ENCODE measurements around the gene CYTH2. TPM values are rescaled to one million over a fixed set of nuclear protein-coding genes. Genes with fewer than 3 reads are reported as not detected.

Gene CYTH2
- total RNA-seq, 1 donor from 2014 or later, result 36.6 TPM

DNA sequence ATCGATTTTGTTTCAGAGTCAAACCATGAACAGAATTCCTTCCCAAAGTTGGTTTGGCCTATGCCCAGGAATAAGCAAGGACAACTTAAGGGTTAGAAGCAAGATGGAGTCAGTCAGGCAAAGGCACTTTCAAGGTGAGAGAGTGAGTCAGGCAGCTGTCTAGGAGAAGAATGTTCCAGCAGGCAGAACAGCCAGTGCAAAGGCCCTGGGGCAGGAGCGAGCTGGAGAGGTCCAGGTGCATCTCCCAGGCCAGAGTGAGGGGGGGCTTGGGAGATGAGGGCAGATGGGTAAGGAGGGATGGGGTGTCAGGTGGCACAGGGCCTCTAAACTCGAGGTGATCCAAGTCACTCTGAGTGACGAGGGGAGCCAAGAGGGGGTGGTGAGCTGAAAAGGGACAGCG is 32.6 kb upstream of the CYTH2 start:
- TF ChIP-seq, protein P1, sequence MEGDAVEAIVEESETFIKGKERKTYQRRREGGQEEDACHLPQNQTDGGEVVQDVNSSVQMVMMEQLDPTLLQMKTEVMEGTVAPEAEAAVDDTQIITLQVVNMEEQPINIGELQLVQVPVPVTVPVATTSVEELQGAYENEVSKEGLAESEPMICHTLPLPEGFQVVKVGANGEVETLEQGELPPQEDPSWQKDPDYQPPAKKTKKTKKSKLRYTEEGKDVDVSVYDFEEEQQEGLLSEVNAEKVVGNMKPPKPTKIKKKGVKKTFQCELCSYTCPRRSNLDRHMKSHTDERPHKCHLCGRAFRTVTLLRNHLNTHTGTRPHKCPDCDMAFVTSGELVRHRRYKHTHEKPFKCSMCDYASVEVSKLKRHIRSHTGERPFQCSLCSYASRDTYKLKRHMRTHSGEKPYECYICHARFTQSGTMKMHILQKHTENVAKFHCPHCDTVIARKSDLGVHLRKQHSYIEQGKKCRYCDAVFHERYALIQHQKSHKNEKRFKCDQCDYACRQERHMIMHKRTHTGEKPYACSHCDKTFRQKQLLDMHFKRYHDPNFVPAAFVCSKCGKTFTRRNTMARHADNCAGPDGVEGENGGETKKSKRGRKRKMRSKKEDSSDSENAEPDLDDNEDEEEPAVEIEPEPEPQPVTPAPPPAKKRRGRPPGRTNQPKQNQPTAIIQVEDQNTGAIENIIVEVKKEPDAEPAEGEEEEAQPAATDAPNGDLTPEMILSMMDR (IDR thresholded peaks at IDR 0.05; ENCODE audit: insufficient read depth, low read length, severe bottlenecking), result no peak
- DNase-seq (ENCODE audit: low read depth) (no peak), FAIRE-seq (no peak)
- no peak overlapping the region for H3K4me3 ChIP-seq (ENCODE audit: low read depth, low read length)
- peaks cover 1% of the 10 kb centered on the region for H3K27me3 ChIP-seq (ENCODE audit: control insufficient read depth, insufficient read depth, low read length)
- H3K36me3 ChIP-seq (ENCODE audit: control insufficient read depth, insufficient read depth, low read length), result no peaks in the 10 kb centered on the region

DNA sequence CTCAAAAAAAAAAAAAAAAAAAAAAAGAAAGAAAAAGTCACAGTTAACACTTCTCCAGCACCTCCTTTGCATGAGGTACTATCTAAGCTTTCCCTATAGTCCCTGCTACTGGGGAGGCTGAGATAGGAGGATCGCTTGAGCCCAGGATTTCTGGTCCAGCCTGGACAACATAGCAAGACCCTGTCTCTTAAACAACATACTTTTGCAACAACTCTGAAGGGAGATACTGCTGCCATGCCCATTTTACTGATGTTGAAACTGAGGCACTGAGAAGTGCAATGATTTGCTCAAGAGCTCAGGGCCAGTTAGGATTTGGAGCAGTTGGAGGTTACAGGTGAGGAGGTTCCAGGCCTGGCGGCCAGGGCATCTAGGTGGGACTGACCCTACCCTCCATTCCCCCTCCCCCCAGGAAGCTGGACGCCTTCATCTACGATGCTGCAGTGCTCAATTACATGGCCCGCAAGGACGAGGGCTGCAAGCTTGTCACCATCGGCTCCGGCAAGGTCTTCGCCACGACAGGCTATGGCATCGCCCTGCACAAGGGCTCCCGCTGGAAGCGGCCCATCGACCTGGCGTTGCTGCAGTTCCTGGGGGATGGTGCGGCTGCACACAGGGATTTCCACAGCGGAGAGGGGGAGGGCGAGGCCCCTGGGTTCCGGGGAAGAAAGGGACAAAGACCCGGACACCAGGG is 27.7 kb upstream of the CYTH2 start:
- TF ChIP-seq, protein P1 (IDR thresholded peaks at IDR 0.05; ENCODE audit: insufficient read depth, low read length, severe bottlenecking), result no peak
- Histone ChIP-seq H3K36me3 (ENCODE audit: control insufficient read depth, insufficient read depth, low read length) (no peaks in the 10 kb centered on the region), H3K4me3 (ENCODE audit: low read depth, low read length) (no peak overlapping the region), H3K27me3 (ENCODE audit: control insufficient read depth, insufficient read depth, low read length) (peaks cover 5% of the 10 kb centered on the region)
- FAIRE-seq, result no peak
- no peak for DNase-seq (ENCODE audit: low read depth)

DNA sequence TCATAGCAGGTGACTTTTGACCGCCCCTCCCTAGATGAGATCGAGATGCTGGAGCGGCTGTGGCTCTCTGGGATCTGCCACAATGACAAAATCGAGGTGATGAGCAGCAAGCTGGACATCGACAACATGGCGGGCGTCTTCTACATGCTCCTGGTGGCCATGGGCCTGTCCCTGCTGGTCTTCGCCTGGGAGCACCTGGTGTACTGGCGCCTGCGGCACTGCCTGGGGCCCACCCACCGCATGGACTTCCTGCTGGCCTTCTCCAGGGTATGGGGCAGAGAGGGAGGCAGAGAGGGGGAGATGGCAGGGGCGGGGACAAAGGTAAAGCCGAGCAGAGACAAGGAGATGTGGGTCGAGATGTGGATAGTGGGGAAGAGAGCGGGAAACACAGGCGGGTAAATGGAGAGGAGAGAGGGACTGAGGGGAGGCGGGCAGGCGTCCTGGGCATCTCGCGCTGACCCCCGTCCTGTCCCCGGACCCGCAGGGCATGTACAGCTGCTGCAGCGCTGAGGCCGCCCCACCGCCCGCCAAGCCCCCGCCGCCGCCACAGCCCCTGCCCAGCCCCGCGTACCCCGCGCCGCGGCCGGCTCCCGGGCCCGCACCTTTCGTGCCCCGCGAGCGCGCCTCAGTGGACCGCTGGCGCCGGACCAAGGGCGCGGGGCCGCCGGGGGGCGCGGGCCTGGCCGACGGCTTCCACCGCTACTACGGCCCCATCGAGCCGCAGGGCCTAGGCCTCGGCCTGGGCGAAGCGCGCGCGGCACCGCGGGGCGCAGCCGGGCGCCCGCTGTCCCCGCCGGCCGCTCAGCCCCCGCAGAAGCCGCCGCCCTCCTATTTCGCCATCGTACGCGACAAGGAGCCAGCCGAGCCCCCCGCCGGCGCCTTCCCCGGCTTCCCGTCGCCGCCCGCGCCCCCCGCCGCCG is 26.8 kb upstream of the CYTH2 start:
- no peak overlapping the region for H3K4me3 ChIP-seq (ENCODE audit: low read depth, low read length)
- no peaks in the 10 kb centered on the region for H3K36me3 ChIP-seq (ENCODE audit: control insufficient read depth, insufficient read depth, low read length)
- TF ChIP-seq, protein P1 (IDR thresholded peaks at IDR 0.05; ENCODE audit: insufficient read depth, low read length, severe bottlenecking), result no peak
- DNase-seq (ENCODE audit: low read depth) (no peak), FAIRE-seq (no peak)
- peaks cover 5% of the 10 kb centered on the region for H3K27me3 ChIP-seq (ENCODE audit: control insufficient read depth, insufficient read depth, low read length)

DNA sequence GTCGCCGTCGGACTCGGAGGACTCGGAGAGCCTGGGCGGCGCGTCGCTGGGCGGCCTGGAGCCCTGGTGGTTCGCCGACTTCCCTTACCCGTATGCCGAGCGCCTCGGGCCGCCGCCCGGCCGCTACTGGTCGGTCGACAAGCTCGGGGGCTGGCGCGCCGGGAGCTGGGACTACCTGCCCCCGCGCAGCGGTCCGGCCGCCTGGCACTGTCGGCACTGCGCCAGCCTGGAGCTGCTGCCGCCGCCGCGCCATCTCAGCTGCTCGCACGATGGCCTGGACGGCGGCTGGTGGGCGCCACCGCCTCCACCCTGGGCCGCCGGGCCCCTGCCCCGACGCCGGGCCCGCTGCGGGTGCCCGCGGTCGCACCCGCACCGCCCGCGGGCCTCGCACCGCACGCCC is 25.9 kb upstream of the CYTH2 start:
- no peak for DNase-seq (ENCODE audit: low read depth)
- no peak overlapping the region for H3K4me3 ChIP-seq (ENCODE audit: low read depth, low read length)
- H3K27me3 ChIP-seq (ENCODE audit: control insufficient read depth, insufficient read depth, low read length), result peaks cover 5% of the 10 kb centered on the region
- FAIRE-seq, result no peak
- TF ChIP-seq, protein P1 (IDR thresholded peaks at IDR 0.05; ENCODE audit: insufficient read depth, low read length, severe bottlenecking), result no peak
- peaks cover 2% of the 10 kb centered on the region for H3K36me3 ChIP-seq (ENCODE audit: control insufficient read depth, insufficient read depth, low read length)

DNA sequence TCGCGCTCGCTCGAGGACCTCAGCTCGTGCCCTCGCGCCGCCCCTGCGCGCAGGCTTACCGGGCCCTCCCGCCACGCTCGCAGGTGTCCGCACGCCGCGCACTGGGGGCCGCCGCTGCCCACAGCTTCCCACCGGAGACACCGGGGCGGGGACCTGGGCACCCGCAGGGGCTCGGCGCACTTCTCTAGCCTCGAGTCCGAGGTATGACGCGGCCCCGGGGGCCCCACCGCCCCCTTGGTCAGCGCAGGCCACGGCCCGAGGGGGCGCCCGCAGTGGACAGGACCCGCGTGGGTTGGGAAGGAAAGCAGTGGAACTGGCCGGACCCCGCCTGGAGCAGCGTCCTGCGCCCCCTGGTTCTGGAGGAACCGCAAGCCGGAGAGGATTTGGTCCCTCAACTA is 25.4 kb upstream of the CYTH2 start:
- Histone ChIP-seq H3K27me3 (ENCODE audit: control insufficient read depth, insufficient read depth, low read length) (peaks cover 5% of the 10 kb centered on the region), H3K4me3 (ENCODE audit: low read depth, low read length) (no peak overlapping the region), H3K36me3 (ENCODE audit: control insufficient read depth, insufficient read depth, low read length) (peaks cover 3% of the 10 kb centered on the region)
- FAIRE-seq (no peak), DNase-seq (ENCODE audit: low read depth) (no peak)
- TF ChIP-seq, protein P1 (IDR thresholded peaks at IDR 0.05; ENCODE audit: insufficient read depth, low read length, severe bottlenecking), result no peak

Data from bronchial epithelial cell (primary cell).